Activated CD4-positive, alpha-beta T cell treated with anti-CD3 and anti-CD28 coated beads for 4 hours (primary cell): ENCODE measurements around the gene RYR3.
"Not testable (repeated sequence)": the region's sequence is repeated elsewhere in the genome, so short reads cannot be mapped to it uniquely, and the experiment has no call there.

Source experiments
- DNase-seq, 2 donors: peaks; one replicate each; pipeline ENCODE4 v3.0.0-alpha.2; 2020

Gene RYR3

DNA sequence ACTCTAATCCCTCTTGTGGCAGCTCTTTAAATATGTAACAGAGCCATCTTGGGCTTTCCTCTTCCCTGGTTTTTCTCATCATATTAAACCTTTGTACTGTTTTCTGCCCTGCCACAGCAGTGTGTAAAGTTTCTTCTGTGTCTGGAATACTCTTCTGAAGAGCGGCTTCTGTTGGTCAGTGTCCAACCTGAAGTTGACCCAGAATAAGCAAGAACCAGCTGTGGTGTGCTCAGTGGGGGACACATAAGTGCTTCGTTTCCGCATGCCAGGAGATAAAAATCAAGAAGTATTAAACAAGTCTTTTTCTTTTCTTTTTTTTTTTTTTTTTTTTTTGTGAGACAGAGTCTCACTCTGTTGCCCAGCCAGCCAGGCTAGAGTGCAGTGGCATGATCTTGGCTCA is 484.3 kb downstream of the RYR3 start:
- no peak for DNase-seq

DNA sequence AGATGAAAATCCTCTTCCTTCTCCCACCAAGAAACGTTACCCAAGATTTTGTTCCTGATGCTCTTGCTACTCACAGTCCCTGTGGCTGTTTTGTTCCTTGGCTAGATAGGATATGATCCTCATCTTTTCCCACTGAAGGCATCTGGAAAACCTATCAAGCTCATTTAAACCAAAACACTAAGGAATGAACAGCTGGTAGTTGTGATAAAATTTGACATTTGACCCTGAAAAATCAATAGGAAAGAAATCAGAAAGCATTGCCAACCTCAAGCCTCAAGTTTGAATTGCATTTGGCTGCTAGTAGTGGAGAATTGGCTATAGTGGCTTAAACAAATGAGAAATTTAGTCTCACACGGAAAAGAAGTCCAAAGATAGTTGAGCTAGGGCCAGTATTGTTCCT is 486.9 kb downstream of the RYR3 start:
- DNase-seq, result no peak

DNA sequence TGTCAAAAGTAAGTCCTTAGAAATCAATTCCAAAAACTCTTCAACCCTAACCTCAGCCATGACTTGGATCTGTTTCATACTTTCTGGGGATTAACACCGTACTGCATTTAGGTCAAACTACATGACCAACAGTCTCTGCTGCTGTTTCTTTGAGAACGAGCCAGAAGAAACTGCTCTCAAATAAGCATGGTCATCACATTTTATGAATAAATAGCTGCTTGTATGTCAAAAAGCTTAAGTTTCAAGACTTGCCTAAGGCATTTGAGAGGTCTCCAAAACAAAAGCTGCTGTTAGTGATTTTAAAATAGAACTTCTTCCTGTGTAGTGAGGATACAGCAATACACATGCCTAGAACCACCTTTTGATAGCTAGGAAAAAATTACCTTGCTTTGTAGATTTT is 491.2 kb downstream of the RYR3 start:
- no peak for DNase-seq

DNA sequence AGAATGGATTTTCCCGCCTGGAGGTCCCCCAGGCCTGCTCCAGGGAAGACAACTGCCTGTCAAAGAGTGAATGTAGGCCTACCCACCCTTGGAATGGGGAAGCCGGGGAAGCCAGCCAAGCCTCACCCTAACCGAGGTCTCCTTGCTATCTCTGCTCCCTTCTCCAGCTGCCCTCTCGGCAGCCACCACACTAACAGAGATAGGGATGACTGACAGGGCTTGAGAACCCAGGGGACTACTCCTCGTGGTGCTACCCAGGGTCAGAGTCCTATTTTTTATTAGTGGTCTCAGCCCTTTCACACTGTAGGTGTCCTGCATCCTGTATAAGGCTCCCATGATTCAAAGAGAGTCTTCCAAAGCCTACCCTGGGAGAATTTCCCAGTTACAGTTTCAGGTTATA is 496.9 kb downstream of the RYR3 start:
- no peak for DNase-seq

DNA sequence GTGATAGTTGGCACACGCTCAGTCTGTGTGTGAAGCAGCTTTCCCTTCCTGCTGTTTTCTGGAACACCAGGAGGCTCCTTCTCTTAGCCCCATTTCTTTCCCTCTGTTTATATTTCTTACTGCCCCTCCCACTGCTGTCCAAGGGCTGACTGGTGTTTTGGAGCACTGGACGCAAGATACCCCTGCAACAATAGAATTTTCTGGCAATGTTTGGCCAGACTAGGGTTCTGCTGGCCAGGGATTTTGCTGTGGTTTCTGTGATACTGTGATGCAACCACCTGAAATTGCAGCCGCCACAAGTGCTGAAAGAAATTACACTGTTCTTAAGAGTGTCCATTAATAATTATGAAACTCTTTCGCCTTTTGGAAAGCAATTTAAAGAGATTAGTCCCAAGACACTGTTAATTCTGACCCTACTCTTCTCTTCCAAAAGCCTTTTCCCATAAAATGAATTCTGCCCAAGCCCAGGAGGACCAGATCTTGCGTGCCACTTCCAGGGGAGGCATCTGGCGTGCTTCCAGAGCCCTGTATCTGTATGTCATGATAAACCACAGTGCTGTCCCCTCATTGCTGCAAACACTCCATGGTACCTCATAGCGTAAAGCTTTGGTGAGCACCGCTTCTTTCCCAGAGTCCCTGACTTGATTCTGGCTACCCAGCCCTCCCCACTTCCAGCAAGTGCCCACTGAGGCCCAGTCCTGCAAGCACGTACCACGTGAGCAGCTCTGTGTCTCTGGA is 498.1 kb downstream of the RYR3 start:
- DNase-seq, result no peak

DNA sequence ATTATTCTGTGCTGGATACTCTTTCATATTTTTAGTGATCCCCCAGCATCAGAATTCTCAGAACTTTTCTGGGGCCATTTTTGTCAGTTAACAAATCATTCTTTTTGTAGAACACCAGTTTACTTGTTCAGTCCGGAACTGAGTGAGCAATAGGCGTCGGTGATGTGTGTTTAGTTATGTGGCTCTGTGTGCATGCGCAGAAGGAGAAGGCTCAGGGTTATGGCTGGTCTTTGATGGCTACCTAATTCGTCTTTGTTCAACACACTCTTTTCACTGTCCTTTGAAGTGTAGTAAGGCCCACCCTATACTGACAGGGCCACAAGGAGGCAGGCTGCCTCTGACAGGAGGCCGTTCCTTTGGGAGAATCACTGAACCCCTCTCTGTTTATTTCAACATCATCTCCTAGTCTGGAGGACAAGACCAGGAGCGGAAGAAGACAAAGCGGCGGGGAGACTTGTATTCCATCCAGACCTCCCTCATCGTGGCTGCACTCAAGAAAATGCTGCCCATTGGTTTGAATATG is 499.4 kb downstream of the RYR3 start:
- DNase-seq, result no peak

DNA sequence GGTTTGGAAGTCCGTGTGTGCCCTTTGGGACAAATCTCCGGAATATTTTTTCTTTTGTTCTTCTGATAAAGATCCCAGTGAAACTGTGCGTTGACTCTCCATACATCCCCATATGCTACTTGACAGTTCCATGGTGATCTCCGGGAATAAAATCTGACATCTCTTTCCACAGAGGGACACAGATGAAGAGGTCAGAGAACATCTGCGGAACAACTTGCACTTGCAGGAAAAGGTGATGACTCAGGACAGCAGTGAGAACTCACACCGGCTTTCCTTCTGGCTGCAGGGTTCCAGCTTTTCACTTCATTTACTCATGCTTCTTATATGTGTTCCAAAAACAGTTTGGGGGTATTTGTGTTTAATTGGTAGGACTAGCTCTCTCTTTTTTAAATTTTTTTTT is 500.0 kb downstream of the RYR3 start:
- DNase-seq, result no peak

DNA sequence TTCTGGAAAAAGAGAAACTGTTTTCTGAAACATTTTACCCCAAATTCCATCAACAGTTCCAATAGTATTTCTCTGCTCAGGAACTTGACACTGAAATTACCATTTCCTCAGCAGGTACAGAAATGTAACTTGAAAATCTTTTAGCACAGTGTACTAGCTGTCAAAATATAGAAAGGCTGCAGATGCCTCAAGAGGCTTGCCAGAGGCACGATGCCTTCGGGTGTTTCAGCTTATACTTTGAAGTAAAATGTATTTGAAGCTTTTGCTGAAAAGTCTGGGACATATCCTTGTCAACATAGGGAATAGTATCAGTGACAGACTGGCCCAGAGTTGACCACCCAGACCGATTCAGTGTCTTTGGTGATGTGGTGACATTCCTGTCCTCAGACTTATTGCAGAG is 503.1 kb downstream of the RYR3 start:
- no peak for DNase-seq

DNA sequence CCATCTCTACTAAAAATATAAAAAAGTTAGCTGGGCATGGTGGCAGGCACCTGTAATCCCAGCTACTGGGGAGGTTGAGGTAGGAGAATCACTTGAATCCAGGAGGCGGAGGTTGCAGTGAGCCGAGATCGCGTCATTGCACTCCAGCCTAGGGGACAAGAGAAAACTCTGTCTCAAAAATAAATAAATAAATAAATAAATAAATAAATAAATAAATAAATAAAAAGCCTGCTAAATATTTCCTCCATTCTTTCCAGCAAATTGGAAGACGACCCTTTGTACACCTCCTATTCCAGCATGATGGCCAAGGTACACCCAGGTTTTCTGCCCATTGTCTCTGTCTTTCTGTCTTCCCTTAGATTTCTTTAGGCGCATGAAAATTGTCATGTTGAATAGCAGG is 508.7 kb downstream of the RYR3 start:
- not testable (repeated sequence) for DNase-seq

DNA sequence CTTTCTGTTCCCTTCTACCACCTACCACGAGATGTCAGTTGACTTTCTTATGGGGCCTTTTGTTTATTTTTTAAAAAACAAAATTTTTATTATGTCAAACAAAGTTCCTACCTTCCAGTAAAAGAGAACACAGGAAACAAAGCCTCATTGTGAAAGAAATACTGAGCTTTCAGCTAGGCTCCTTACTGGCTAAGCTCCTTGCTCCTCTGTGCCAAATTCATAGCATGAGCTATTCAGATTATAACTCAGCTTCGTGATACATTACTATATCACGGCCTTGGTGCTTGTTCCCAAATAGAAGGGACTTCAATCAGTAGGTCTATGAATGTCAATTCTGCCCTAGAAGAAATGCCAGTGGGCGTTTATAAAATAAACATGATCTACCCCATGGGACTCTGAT is 511.7 kb downstream of the RYR3 start:
- no peak for DNase-seq

DNA sequence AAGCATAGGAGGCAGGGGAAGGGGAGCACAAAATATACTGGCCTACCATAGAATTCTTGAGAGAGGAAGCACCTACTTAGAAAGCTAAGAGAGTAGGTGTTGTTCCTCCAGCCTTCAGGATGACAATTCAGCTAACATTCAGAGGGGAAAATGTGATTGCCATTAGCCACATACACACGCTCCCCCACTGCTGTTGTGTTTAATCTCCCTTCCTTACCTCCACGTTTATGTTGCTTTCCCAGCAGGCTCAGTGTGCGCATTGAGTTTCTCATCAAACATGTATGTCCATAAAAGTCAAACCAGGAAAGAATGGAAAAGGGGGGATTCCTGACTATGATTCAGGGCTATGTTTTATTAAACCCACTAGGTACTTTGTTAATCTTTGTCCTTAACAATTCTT is 512.4 kb downstream of the RYR3 start:
- no peak for DNase-seq

DNA sequence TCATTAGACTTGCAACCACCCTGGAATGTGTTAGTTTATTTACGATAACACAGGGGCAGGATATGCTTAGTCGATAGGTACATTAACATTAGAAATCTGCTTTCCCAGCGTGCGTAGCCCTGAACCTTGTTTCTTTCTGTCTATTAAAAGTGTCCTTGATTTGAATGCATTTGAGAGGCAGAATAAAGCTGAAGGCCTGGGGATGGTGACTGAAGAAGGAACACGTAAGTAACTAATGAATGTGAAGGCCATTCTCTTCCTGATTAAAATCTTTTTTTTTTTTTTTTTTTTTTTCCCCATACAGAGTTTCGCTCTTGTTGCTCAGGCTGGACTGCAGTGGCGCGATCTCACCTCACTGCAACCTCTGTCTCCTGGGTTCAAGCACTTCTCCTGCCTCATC is 514.7 kb downstream of the RYR3 start:
- no peak for DNase-seq

DNA sequence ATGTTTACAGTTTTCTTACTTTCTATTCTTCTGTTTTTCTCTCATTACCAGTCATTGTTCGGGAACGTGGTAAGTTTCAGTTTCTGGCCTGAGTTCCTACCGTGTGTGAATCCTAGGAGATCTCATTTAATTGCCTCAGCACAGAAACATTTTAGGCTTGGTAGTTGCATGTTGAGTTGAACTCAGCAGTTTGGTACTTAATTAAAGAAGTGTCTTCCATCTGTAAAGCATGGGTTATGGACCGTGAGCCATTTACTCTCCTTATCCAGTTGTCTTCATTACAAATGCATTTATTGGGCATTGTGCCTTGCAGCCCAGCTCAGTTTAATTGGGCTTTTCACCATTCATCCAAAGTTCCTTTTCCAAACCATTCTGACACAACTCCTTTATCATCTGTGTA is 515.4 kb downstream of the RYR3 start:
- DNase-seq, result no peak

DNA sequence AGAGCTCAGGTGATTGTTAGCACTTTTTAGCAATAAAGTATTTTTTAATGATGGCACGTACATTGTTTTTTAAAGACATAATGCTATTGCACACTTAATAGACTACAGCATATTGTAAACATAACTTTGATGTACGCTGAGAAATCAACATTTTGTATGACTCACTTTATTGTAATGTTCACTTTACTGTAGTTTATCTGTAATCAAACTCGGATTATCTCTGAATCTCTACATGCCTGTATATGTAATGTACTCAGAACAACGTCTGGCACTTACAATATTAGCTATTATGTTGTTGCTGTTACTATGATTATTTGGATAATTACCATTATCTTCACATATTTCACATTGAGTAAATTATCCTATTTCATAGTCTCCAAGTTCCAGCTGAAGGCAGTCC is 519.6 kb downstream of the RYR3 start:
- no peak for DNase-seq

DNA sequence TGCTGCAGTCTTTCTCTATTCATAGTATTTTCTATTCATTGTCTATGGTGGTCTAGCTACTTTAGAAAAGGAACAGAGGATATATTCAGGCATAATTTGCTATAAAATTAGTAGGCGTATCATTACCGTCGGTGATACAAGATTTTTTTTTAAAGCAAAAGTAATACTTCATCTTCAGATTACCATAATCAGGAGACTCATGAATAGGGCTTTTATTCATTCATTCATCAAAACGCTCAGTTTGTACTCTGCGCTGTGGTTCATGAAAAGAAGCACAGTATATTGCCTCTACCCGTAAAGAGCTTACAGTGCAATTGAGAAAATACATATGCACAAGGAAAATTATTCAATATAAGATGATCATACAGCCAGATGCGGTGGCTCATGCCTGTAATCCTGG is 520.9 kb downstream of the RYR3 start:
- no peak for DNase-seq

DNA sequence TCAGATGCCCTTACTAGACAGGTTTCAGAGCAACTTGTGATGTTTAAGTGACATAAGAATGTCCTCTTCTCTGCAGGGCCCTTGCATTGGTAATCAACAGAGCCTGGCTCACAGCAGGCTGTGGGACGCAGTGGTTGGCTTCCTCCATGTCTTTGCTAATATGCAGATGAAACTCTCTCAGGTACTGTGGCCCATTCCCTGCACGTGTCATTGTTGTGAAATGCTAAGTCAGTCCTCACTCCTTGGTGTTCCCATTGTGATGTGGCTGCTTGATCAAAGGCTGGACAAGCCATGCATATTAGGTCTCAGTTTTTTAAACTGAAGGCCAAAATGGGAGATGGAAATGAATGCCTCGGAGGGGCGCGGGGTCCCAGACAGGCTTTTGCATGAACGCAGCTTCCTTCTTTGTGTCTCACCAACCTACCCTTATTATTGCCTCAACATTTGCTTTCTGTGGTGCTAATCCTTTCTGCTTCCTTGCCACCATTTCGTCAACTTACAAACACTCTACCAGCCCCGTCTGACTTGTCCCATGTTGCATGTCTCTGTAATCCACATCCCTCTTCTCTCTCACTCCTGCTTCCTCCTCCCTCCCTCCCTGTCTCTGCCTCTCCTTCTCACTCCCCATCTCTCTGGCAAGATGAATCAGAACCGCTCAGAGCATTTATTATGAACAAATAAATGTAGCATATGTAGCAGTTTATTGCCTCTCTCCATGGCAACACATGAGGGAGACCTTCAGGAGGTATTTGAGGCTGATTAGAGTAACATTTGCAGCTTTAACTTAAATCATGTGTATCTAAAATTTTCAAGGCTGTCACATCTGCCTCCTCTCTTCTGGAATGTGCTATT is 524.4 kb downstream of the RYR3 start:
- no peak for DNase-seq

DNA sequence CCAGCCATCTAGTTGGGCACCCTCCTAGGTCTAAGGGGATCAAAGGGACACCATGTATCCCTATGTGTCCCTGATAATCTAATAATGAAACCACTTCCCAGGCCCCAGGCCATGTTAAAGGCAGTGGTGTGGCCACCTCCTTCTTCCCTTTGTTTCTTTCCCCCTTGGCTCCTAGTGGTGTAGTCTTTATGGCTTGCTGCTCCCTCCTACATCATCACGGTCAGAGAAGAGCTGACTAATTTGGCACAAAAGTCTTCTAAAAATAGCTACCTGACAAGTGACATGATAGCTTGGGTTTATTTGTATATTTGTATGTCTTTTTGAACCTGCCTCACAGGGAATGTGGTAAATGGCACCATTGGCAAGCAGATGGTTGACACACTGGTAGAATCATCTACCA is 526.5 kb downstream of the RYR3 start:
- DNase-seq, result no peak

DNA sequence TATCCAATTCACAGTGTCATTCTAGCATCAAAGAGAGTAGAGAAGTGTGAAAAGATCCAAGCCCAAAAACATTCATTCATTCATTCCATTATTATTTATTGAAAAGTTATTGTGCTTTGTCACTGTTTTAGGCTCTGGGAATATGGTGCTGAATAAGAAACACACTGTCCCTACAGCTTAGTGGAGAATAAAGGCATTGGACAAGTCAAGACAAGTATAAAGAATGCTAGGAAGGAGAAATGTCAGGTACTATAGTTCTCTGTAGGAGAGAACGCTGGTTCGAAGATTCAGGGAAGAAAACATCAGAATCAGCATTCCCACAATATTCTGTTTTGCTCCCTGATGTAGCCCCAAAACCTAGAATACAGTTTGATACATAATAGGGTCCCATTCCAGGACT is 528.8 kb downstream of the RYR3 start:
- DNase-seq, result no peak

DNA sequence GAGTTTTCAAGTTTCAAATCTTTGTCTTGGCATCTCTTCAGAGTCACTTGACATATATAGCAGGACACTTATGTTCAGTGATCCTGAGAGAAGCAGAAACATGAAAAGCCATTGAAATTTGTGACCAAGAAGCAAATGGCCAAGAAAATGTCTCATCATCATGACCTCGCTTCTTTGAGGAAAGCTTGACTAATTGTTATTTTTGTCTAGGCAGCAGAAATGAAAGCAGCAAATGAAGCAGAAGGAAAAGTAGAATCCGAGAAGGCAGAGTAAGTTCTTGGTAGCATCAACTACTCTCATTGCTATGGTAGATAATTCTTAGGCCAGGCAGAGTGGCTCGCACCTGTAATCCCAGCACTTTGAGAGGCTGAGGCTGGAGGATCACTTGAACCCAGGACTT is 529.8 kb downstream of the RYR3 start:
- no peak for DNase-seq

DNA sequence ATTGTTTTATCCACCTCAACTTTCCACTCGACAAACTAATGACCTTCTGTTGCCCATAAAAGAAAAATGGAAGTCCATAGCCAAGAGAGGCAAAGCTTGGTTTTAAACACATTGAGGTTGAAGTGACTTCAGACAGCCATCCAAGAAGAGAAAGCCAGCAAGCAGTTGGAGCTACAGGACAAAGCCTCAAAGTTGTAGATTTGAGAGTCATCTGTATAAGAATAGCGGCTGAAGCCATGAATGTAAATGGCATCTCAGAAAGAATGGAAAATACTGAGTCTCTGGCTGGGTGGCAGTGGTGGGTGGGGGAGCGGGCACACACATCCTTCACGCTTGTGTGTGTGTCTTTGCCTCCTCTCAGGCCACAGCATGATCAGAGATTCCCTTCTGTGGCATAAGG is 533.4 kb downstream of the RYR3 start:
- no peak for DNase-seq

DNA sequence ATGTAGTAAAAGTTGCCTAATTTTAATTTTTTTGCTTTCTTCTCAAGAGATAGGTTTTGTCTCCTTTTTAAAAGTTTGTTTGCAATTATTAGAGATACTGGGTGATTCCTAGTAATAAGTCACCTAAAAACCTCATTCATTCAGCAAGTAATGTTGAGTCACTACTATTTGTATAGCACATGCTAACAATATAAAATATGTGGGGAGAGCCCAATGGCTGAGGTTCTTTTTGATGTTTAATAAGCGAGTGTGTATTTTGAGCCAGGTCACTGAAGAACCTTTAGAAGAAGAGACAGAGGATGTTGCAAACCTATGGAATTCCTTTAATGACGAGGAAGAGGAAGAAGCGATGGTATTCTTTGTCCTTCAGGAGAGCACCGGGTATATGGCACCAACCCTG is 533.8 kb downstream of the RYR3 start:
- DNase-seq, result no peak

DNA sequence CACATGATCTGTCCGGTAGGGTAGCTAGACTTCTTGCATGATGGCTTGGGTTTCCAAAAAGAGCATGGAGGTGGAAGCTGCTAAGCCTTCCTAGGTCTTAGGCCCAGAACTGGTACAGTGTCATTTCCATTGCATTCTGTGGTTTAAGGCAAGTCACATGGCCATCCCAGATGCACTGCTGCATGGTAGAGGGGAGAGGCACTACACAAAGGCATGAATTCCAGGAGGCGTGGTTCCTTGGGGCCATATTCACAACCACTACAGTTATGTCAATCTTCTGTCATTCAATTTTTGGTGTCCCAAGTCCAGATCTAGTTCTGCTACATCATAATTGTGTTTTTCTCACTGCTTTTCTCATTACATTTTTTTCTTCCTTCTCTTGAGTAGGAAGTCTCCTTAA is 535.4 kb downstream of the RYR3 start:
- no peak for DNase-seq

DNA sequence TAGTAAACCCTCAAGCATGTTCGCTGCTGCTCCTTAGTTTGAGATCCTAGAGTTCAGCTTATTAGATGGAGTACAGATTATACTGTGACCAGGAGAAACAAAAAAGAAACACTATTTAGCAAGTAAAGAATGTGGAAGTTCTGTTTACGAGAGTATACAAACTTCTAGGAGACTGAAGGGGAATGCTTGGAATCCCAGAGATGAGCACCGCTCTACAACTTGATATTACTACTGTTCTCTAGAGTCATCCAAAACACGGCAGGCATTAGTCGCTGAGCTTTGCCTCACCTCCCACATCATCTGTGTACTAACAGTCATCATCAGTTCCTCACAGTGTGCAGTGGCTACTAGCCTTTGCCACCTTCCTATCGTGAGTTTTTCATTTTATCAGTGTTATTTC is 536.1 kb downstream of the RYR3 start:
- no peak for DNase-seq

DNA sequence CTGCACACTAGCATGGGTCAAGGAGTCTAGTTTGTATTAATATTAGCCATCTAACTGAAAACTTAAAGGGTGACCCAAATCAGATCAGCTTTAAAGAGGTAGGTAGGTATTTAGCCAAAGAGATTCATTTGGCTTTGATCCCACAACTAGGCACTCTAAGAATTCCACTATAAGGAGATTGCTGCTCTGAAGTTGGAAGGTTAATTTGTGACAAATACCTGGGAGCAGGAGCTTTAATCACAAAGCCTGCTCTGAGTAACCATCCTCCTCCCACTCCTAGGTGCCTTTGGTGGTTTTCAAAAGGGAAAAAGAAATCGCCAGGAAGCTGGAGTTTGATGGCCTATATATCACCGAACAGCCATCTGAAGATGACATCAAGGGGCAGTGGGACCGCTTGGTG is 537.2 kb downstream of the RYR3 start:
- no peak for DNase-seq
